Liver (tissue), 3 donors: ENCODE measurements around the gene COMTD1.

Experiments
- ATF3 ChIP-seq: IDR thresholded peaks from 2 replicates; pipeline ENCODE4 v1.6.1; 2016; ENCODE audit warnings: antibody characterized with exemption
- CTCF ChIP-seq: fragments of 150-350 bp; IDR thresholded peaks from 2 replicates; pipeline ENCODE4 v1.5.1; 2017; ENCODE audit warnings: improper control_type of control experiment, low read depth, low read length; ENCODE audit not compliant: missing input control
- EGR1 ChIP-seq, 2 donors: IDR thresholded peaks; 2 replicates each; pipeline ENCODE4 v1.6.1; 2016 to 2018; ENCODE audit warnings: antibody characterized with exemption in 2 of 2, low read depth in 2 of 2
- FOXA1 ChIP-seq: IDR thresholded peaks from 2 replicates; pipeline ENCODE4 v1.6.1; 2016; ENCODE audit warnings: antibody characterized with exemption
- FOXA2 ChIP-seq: IDR thresholded peaks from 2 replicates; pipeline ENCODE4 v1.6.1; 2016; ENCODE audit warnings: antibody characterized with exemption
- GABPA ChIP-seq, 2 donors: IDR thresholded peaks in 1 of 2; conservative IDR thresholded peaks in 1 of 2; 2 replicates each; pipeline ENCODE4 v1.6.1; 2016; ENCODE audit warnings: antibody characterized with exemption in 2 of 2, mild to moderate bottlenecking in 1 of 2, moderate library complexity in 1 of 2
- HNF4A ChIP-seq, 2 donors: conservative IDR thresholded peaks; 2 replicates each; pipeline ENCODE4 v1.6.1; 2016; ENCODE audit warnings: antibody characterized with exemption in 2 of 2, mild to moderate bottlenecking in 2 of 2
- MAX ChIP-seq: IDR thresholded peaks from 2 replicates; pipeline ENCODE4 v1.6.1; 2016; ENCODE audit warnings: antibody characterized with exemption
- RAD21 ChIP-seq, 2 donors: IDR thresholded peaks; 2 replicates each; pipeline ENCODE4 v1.6.1; 2016; ENCODE audit warnings: antibody characterized with exemption in 2 of 2, mild to moderate bottlenecking in 2 of 2
- REST ChIP-seq: IDR thresholded peaks from 2 replicates; pipeline ENCODE4 v1.6.1; 2016; ENCODE audit warnings: antibody characterized with exemption, mild to moderate bottlenecking
- SP1 ChIP-seq: IDR thresholded peaks from 2 replicates; pipeline ENCODE4 v1.6.1; 2018; ENCODE audit warnings: antibody characterized with exemption, mild to moderate bottlenecking
- TAF1 ChIP-seq: conservative IDR thresholded peaks from 2 replicates; pipeline ENCODE4 v1.6.1; 2016; ENCODE audit warnings: antibody characterized with exemption, mild to moderate bottlenecking
- YY1 ChIP-seq: IDR thresholded peaks from 2 replicates; pipeline ENCODE4 v1.6.1; 2016; ENCODE audit warnings: antibody characterized with exemption, mild to moderate bottlenecking
- donor health status: healthy.
- donor health status: healthy.

- no peak for TF ChIP-seq CTCF
- no peak for TF ChIP-seq GABPA (IDR thresholded peaks at IDR 0.05 in 1 of 2, conservative IDR thresholded peaks at IDR 0.05 in 1 of 2)
- TF ChIP-seq MAX = no peak
- no peak for TF ChIP-seq REST
- TF ChIP-seq YY1 = no peak
- TF ChIP-seq ATF3 = no peak
- no peak for TF ChIP-seq RAD21 (IDR thresholded peaks at IDR 0.05)
- no peak for TF ChIP-seq FOXA1
- TF ChIP-seq SP1 = no peak
- TF ChIP-seq EGR1 (IDR thresholded peaks at IDR 0.05; ENCODE audit: low read depth in 2 of 2) = no peak
- no peak for TF ChIP-seq TAF1
- TF ChIP-seq FOXA2 = no peak
- no peak for TF ChIP-seq HNF4A (conservative IDR thresholded peaks at IDR 0.05)
Measured at GRCh38 chr10:75228834-75229233, 6.9 kb downstream of the COMTD1 start.
